RPMI7951 (cell line): ENCODE data around the gene AR. TPM values are rescaled to one million over a fixed set of nuclear protein-coding genes. Genes with fewer than 3 reads are reported as not detected.
A peak's percentile ranks its signal among the peaks of the same experiment; 100 is the strongest.

Source experiments
- DNase-seq: peaks from one replicate; pipeline ENCODE4 v3.0.0-alpha.2; 2012; ENCODE audit warnings: low read depth
- total RNA-seq: library from RNA; depleted of rRNA; stranded (reverse); fragments of >200 nt; shearing (Covaris generic); gene quantifications from 2 replicates; pipeline ENCODE4 v1.2.3, GENCODE V29; 2014

The AR gene
- total RNA-seq, 1 experiment from 2014 or later: 12.5 TPM

DNA sequence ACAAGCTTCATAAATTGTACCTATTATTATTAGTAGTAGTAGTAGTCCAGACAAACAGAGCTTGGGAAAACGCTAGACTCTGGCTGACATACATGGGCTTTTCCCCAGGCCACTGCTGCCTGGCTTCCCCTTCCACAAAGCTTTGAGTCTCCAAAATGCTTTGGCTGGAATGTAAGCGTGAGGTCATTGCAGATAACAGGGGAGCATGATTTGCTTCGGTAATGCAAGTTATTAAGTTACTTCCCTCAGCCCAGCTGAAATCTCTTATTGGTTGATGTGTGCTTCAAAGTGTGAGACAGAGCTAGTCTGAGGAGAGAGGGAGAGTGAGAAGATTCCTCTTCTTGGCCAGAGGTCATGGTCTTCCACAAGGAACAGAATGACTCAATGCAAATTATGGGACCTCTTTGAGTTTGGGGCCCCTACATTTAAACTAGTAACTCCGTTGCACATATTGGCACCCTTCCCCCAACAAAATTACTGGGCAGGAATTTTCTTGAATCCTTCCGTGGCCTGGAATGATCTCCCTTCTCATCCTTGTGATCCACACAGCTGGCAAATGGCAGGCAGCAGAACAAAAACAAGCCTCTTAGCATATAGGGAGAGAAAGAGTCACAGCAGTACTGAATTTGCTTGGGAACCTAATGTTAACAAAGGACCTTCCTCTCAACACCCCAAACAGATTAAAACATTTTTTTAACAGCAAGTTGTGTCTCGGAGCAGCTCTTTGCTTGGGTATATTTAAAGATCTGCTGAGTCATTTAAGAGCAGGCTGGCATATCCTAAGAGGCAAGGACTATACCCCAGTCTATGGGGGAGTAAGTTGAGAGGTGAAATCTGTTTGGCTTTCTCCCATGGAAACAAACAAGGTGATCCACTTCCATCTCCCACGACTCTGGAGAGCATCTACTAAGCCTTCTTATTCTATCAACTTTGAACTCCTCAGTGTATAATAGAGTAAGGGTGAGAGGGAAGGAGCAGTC, 19.9 kb downstream of the AR start:
- peak; percentile 82 for DNase-seq

DNA sequence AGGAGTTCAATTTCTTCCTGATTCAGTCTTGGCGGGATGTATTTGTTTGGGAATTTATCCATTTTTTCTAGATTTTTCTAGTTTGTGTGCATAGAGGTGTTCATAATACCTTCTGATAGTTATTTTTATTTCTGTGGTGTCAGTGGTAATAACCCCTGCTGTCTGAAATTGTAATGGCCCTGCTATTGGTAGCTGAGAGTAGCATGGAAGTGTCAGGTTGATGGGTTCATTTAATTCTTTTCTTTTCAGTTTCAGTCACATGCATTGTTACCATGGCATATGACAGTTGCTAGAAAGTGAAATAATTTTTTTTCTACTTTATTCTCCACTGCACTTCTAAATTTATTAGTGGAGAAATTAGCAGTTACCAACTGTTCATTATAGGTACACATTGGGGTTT, 20.7 kb downstream of the AR start:
- no peak for DNase-seq

DNA sequence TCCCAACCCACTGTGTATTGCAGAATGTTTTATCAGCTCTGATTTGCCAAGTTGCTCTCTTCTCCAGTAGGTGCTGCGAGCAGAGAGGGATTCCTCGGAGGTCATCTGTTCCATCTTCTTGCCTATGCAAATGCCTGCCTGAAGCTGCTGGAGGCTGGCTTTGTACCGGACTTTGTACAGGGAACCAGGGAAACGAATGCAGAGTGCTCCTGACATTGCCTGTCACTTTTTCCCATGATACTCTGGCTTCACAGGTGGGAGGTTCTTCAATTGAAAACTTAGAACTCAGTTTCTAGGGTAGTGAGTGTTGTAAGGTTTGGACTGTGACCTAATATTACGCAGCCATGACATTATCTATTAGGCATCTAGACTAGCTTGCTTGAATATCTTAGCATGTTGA, 24.9 kb downstream of the AR start:
- no peak for DNase-seq

DNA sequence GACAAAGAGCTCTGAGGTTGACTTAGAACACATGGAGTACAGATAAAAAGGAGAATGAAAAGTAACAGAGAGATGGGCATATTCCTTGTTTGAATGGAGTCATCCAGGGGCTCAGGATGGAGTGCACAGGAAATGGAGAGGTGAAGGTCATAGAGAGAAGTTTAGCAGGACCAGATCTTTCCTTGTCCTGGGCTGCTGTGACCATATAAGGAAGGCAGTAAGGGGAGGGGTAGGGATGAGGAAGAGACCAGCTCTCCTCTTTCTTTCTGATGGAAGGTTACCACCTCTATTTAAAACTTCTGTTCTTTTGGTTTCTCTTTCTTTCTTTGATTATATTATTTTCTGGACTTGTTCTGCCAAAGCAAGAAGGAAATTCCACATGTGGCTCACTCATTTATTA, 27.0 kb downstream of the AR start:
- DNase-seq: peak; percentile 34

DNA sequence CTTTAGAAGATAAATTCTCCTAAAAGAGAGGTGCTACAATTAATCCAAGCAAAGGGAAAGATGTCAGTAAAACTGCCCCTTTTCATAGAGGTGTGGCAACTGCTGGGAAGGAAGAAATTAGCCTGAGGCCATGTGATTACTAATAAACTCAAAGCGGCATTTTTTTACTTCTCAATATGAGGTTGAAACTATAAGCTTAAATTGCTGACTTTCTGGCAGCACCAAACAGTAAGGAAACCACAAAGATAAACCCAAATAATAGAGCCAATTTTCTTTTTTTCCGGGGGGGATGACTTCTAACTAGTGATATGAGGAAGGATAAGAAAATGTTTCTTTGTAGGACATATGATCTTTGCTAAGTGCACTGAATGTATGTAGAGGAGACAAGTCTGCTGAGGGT, 30.9 kb downstream of the AR start:
- DNase-seq: peak; percentile 78

DNA sequence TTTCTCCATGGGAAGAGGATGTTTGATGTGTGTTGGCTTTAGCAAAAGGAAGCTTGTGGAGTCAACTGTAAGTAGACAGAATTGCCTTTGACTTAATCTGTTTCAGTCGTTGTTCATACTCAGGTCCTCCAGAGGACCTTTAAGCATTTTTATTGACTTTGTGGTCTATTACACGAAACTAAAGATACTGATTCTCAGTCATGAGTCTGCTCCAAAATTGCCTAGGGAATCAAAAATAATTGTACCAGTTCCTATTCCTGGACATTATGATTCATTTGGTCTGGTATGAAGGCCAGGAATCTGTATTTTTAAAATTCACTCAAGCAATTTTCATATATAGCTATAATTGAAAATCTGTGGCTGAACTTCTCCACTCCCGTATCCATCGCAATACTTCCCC, 38.6 kb downstream of the AR start:
- no peak for DNase-seq

DNA sequence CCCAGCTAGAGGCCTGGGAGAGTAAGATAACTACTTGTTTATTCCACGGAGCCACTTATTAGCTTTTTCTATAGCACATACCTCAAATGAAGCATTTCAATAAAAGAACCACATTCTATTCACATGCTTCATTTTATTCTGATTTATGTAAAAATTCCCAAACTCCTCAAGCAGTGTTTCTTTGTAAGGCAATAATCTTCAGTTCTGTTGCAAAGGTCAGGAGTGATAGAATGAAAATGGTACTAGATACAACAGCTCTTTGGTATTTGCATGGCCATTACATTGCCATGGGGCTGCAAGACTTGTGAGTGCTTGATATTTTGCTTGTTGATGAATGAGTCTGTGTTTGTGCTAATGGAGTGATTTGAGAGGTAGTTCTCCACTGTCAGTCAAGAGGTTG, 39.4 kb downstream of the AR start:
- no peak for DNase-seq

DNA sequence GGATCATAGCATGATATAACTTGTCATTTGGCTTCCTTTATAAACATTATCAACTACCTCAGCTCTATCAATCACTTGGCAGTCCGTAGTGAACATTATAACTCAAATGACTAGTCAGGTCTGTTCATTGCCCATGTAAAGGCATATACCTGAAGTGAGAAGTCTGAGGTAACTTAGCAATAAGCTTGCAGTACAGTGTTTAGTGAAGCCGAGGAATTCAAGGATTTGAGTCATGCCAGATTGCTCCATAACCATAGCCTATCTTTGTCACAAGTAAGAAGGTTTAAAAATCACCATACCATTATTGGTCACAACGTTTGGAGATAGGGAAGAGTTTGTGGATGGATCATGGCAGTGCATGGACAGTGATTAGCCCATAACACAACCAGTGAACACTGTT, 41.6 kb downstream of the AR start:
- DNase-seq: no peak

DNA sequence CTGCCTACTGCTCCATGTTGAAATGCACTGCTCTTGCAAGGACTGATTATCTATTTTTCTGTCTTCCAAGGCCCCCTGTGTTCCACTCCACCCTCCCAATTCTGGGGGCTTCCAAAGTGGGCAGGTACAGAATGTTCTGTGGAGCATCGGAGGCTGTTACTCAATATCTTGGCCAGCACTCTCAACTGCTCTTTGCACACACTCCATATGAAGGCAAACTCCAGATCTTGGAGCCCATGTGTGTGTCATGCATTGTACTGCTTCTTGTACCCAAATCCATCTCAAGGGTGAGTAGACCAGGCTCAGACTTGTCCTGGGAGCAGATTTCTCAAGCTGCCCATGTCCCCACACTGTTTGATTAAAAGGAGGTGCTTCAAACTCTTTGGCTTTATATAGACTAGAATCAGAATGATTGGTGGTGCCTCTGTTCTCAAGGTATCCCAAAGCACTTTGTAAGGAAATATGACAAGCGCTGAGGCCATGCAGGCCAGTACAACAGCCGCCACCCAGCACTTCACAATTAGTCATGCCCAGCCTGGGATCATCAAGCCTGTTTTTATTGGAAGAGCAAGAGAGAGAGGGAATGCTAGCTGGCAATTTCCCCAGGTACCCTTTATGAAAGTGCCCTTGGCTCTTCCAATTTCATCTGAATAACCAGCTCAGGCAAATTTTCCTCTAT, 44.3 kb downstream of the AR start:
- DNase-seq: peak; percentile 84

DNA sequence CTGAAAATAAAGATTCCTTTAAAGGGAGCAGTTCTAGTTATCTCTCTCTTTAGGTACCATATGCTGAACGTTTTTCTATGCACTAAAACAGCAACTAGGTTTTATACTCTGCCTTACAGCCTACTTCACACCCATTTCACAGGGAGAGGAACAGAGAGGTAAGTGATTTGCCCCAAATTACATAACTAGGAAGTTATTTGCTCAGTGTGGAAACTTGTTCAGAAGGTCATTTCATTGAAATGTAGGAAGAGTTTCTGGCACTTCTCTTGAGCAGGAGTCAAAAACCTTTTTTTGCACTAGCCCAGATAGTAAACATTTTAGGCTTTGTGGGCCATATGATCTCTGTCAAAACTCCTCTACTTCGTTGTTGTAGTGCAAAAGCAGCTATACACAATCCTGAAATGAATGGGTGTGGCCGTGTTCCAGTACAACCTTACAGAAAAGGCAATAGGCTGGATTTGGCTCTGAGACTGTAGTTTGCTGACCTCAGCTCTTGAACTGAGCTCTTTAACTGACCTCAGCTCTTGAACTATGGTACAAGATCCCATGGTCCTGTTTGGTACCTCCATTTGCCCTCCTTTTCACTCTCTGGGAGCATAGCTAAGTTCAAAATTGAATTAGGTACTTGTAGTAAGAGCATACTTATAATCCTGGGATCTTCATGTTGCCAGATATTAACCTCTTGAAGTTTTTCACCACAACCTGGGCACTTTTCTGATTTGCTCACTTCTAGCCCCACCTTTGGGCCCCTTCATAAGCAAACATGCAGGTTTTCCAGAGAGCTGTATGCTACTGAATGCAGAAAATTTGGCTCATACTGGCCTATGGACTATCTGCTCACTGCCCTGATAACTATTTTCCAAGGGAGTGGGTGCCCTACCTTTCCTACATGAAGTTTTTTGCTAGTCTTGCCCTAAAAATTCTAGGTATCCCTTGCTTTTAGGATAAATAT, 53.3 kb downstream of the AR start:
- no peak for DNase-seq

DNA sequence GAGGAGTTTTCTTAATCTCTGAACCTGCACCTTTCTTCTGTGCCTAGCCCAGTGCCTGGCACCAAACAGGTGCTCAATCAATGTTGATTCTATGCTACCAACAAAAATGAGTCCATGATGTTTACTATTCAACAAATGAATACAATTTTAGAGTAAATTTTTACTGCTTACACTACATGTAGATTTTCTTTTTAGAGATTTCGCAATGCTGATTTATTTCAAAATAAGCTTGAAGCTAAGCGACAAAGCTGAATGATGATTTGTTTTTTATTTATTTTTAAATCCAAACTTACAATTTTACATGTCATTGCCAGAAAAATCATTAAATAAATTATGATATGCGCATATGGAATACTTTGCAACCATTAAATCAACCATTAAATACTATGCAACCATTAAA, 55.7 kb downstream of the AR start:
- no peak for DNase-seq

DNA sequence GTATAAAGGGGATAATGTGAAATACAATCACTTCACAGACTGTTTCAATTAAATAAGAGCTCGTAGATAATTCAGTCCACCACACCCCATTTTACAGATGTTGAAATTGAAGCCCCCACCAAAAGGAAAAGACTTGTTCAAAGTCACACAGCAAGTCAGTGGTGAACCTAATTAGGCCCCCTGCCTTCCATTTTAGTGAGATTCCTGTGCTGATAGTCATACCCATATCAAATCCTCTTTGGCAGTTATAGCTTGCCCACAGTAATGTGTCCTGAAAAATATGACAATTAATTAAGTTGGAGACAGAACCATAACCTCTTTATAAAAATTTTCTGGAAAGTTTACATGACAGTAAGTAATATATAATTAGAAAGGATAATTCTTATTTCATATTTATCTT, 58.0 kb downstream of the AR start:
- peak; percentile 61 for DNase-seq

DNA sequence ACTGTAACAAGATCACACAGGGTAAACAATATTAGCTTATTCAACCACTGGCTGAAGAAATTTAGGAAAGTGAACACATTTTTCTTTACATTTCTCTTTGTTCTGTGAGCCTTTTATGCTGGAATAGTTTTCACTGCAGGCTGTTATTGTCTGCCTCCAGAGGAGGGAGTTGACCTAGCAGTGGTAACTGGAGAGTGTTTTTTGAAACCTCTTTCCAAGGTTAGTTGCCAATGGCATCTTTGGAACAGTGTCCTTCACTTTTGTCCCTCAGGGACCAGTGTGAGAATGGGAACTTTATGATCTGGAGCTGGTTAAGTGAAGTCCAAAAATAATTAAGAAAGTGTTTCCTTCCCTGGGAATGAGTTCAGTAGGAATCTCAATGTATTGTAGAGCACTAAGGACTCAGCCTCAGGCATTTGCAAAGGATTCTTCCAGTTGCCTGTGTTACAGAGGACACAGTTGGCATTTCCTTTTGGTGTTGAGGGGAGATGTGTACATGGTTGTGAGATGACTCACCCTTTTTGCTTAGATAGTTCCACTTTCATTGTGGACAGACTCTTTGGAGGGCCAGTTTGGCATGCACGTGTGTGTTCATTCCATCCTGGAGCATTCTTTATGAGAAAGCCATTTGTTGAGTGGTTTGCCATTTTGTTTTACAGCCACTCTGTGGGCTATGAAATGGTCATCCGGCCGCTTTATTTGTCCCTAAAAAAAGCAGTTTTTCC, 61.3 kb downstream of the AR start:
- peak; percentile 99 for DNase-seq

DNA sequence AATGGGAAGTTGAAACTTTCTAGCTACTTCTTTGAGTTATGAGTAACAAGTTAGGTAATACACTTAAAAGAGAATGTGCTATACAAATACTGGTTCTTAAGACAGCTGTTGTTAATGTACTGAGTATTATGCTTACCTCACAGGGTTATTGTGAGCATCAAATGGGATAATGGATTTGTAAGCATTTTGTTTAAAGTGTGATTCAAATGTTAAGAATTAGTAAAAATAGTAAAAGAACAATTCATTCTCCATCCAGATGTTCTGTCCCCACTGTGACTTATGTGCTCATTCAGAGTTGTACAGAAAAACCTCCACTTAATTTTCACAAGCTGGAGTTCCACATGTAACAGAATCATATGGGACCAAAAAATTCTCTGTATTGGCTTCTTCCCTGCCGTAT, 63.6 kb downstream of the AR start:
- peak; percentile 45 for DNase-seq

DNA sequence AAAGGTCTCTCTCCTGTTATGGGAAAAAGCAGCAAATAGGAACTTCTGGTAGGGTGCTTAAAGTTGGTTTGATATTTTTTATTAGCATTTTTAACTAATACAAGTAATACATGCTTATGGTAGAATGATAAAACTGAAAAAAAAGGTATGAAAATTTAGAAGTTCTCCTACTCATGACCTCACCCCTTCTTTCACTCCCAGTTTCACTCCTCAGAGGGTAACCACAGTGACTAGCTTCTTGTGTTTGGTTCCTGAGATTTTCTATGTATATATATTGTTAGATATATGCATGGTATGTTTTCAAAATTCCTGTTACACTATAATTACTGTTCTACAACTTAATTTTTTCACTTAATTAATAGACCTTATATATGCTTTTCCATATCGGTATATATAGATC, 66.5 kb downstream of the AR start:
- DNase-seq: no peak

DNA sequence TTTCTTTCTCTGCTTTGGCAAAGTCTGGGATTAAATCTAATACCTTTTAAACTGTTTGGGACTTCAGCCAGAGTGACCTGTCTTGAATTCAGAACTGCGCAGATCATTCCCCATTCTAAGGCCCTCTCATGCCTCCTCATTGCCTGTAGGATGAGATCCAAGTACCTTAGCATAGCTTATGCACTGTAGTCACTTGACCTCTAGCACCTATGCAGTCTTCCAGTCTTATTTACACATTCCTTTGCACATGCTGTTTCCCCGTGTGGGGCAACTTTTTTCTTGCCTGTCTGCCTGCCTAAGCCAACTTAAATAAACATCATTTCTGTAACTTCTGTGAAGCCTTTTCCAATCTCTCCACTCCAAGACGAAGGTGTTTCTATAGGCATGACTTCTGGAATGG, 68.4 kb downstream of the AR start:
- DNase-seq: peak; percentile 50

DNA sequence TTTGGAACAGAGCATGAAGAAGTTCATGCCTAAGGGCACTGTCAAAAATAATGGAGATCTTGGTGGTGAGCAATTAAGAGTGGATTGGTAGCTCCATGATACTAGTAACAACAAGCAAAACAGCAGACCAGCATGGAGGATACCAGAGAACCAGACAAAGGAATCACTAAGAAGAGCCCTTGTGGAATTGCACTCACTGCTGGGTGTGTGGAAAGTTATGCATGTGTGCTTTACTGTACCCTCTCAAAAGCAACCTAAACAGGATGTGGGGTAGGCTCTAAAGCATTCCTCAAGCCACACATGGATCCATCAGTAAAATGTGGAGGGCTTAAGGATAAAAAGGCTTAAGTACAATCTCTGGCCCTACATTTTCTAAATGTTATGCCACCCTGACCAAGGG, 69.5 kb downstream of the AR start:
- DNase-seq: peak; percentile 65

DNA sequence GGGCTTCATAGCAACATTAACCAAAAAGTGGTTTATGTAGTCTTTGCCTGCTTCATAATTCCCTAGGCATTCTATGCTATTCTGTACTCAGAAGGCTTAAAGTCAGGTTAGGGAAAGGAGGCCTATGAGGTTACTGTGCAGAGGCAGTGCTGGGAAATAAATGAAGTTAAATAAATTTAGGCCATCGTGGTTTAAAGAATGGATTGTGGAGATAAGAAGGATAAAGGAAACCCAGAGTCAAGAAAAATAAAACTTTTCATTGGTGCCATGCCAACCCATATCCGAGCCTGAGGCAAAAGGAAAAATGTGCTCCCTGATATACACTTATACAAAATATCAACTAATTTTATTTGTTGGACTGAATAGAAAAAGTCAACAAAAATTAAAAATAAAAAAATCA, 70.2 kb downstream of the AR start:
- peak; percentile 53 for DNase-seq

DNA sequence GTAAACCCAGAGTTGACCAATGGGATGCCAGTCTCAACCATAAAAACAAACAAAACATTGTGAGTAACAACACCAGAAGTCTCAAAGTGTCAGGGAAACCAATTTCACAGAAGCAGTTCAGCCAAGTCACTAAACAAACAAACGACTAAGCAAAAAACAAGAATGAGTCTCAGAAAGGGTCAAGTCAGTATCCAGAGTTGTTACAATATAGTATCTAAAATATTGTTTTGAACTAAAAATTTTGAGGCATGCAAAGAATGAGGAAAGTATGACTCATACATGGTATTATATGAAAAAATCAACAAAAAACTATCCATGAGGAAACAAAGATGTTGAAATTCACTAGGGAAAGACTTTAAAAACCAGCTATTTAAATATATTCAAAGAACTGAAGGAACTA, 70.6 kb downstream of the AR start:
- DNase-seq: peak; percentile 44

DNA sequence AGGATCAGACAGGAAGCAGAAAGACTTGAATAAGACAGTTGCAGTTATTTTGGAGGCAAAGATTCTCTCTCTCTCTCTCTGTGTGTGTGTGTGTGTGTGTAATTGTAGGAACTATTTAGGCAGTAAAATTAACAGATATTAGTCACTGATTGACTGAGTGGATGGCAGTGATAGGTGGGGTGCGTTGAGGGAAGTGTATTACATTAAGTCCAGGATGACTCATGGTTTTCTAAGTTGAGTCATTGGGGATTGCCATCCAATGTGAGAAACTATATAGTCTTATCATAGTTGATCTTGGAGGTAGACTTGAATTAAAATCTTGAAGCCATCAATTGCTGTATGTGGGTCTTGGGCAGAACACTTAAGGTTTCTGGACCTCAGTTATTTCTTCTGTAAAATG, 75.4 kb downstream of the AR start:
- peak; percentile 92 for DNase-seq

DNA sequence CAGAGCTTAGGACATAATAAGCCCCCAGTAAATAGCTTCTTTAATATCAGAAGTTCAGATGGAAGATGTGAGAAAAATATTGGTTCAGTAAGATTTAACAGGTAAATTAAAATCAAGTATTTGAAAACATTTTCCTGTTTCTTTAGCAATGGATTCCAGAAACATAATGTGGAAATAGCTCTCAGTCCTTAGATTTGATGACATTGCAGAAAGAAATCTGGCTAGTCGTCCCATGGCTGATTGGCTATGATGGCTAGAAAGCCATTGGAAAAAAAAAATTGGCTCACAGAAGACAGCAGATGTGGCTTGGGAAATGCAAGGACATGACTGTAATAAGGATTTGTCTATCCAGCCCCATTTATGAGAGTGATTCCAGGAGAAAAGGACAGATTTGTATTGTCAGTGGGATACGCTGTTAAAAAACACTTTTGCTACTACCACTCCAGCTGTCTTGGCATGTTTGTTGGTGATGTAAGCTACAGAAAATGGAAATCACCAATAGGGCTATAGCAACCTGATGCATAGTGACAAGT, 78.3 kb downstream of the AR start:
- no peak for DNase-seq
